HEK293T (cell line): ENCODE data around the gene TDRD9.

Experiments used
- CTCF ChIA-PET: fragments of 350-600 bp; formaldehyde crosslinking; extraction: SDS; loops from one replicate; lab custom pipeline; 2021; ENCODE audit warnings: antibody characterized with exemption, inconsistent platforms; lab: Yijun Ruan, JAX
- POLR2A ChIA-PET: fragments of 350-600 bp; formaldehyde crosslinking; extraction: SDS; loops from one replicate; lab custom pipeline; 2020; ENCODE audit warnings: antibody characterized with exemption, inconsistent platforms; lab: Yijun Ruan, JAX
- DNase-seq: peaks from one replicate; pipeline ENCODE4 v3.0.0; 2012; ENCODE audit warnings: mixed read lengths; ENCODE audit errors: extremely low spot score
- ARNT ChIP-seq: fragments of 450-650 bp; IDR thresholded peaks from 2 replicates; pipeline ENCODE4 v1.6.1; 2017; ENCODE audit warnings: mild to moderate bottlenecking
- BHLHE40 ChIP-seq: fragments of 450-650 bp; IDR thresholded peaks from 2 replicates; pipeline ENCODE4 v1.6.1; 2016; ENCODE audit warnings: mild to moderate bottlenecking, moderate library complexity, borderline replicate concordance
- CTBP1 ChIP-seq: fragments of 450-650 bp; IDR thresholded peaks from 2 replicates; pipeline ENCODE4 v1.6.1; 2016; ENCODE audit warnings: borderline replicate concordance
- ELF4 ChIP-seq: fragments of 450-650 bp; IDR thresholded peaks from 2 replicates; pipeline ENCODE4 v1.6.1; 2017; ENCODE audit warnings: antibody characterized with exemption
- FOXA1 ChIP-seq: fragments of 450-650 bp; IDR thresholded peaks from 2 replicates; pipeline ENCODE4 v1.6.1; 2016; ENCODE audit warnings: mild to moderate bottlenecking
- FOXK2 ChIP-seq: fragments of 450-650 bp; IDR thresholded peaks from 2 replicates; pipeline ENCODE4 v1.6.1; 2016; ENCODE audit warnings: mild to moderate bottlenecking
- FOXM1 ChIP-seq: fragments of 450-650 bp; IDR thresholded peaks from 2 replicates; pipeline ENCODE4 v1.6.1; 2017; ENCODE audit warnings: mild to moderate bottlenecking, borderline replicate concordance
- HDGF ChIP-seq: fragments of 450-650 bp; IDR thresholded peaks from 2 replicates; pipeline ENCODE4 v1.6.1; 2017; ENCODE audit warnings: antibody characterized with exemption, borderline replicate concordance
- L3MBTL2 ChIP-seq: fragments of 450-650 bp; conservative IDR thresholded peaks from 2 replicates; pipeline ENCODE4 v1.6.1; 2016; ENCODE audit warnings: mild to moderate bottlenecking
- LEF1 ChIP-seq: fragments of 450-650 bp; IDR thresholded peaks from 2 replicates; pipeline ENCODE4 v1.6.1; 2017; ENCODE audit warnings: mild to moderate bottlenecking, borderline replicate concordance
- NFRKB ChIP-seq: fragments of 450-650 bp; IDR thresholded peaks from 2 replicates; pipeline ENCODE4 v1.6.1; 2016; ENCODE audit warnings: mild to moderate bottlenecking, moderate library complexity
- PKNOX1 ChIP-seq: fragments of 450-650 bp; IDR thresholded peaks from 2 replicates; pipeline ENCODE4 v1.6.1; 2016
- SP1 ChIP-seq: fragments of 450-650 bp; IDR thresholded peaks from 2 replicates; pipeline ENCODE4 v1.6.1; 2017
- SUZ12 ChIP-seq: fragments of 450-650 bp; IDR thresholded peaks from 2 replicates; pipeline ENCODE4 v1.6.1; 2016; ENCODE audit warnings: mild to moderate bottlenecking
- TARDBP ChIP-seq: fragments of 450-650 bp; IDR thresholded peaks from 2 replicates; pipeline ENCODE4 v1.6.1; 2016
- ZNF384 ChIP-seq: fragments of 450-650 bp; IDR thresholded peaks from 2 replicates; pipeline ENCODE4 v1.6.1; 2016

The TDRD9 gene

GRCh38 chr14:103941973-103942736 is 13.9 kb downstream of the TDRD9 start, which contains the start of gene RD3L:
Gene RD3L (minus strand): TSS chr14:103942529. CDS start chr14:103941695, 834 bp downstream.
- ChIA-PET POLR2A (no interaction called here), CTCF (interaction anchor here (0.6 to 2.0 kb wide), 4 partner anchors 32 to 136 kb away, joined by 3 to 4 read pairs (median 4); no protein-coding TSS in a partner anchor)
- TF ChIP-seq TARDBP, result no peak
- no peak for DNase-seq

DNA sequence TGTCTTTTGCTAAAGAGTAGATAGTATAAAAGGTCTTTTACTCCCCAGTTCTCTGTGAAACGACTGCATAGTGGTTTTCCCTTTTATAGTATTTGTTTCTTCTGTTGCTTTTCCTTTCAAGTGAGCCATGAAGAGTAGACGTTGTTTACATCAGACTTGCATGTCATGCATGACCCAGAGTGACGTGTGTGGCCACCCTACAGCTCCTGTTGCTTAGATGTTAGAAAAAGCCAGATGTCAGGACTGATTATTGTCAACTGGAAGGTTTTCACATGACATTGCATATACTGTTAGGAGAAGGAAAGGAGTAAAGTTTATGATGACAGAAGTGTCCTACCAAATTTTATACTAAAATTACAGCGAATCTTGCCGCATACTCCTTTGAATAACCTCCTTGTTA is 15.4 kb downstream of the TDRD9 start:
- TF ChIP-seq CTBP1 (no peak), ELF4 (no peak), L3MBTL2 (no peak)
- ChIA-PET POLR2A (no interaction called here), CTCF (no interaction called here)
- DNase-seq, result no peak

- no peak for TF ChIP-seq ARNT
- TF ChIP-seq TARDBP, result no peak
- no peak for TF ChIP-seq HDGF
- no peak for TF ChIP-seq ELF4
- no peak for TF ChIP-seq BHLHE40
- TF ChIP-seq L3MBTL2, result no peak
- TF ChIP-seq FOXM1, result no peak
- TF ChIP-seq LEF1, result no peak
- TF ChIP-seq PKNOX1, result no peak
- TF ChIP-seq NFRKB, result no peak
- no peak for TF ChIP-seq FOXA1
- no peak for TF ChIP-seq CTBP1
- no peak for TF ChIP-seq FOXK2
- no peak for TF ChIP-seq ZNF384
- no peak for TF ChIP-seq SP1
- TF ChIP-seq SUZ12, result no peak
- no peak for DNase-seq
- ChIA-PET CTCF (interaction anchor here (0.7 kb wide), 1 partner anchor 176 kb away, joined by 3 read pairs; no protein-coding TSS in a partner anchor), POLR2A (no interaction called here)
Observed at GRCh38 chr14:103946975-103947374, 18.7 kb downstream of the TDRD9 start.

DNA sequence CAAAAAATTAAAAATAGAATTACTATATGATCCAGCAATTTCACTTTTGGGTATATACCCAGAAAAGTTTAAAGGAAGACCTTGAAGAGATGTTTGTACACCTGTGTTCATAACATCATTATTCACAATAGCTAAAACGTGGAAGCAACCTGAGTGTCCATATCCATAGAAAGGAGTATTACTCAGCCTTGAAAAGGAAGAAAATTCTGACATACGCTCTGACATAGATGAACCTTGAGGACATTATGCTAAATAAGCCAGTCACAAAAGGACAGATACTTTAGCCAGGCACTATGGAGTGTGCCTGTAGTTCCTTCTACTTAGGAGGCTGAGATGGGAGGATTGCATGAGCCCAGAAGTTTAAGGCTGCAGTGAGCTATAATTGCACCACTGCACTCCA is 20.2 kb downstream of the TDRD9 start:
- TF ChIP-seq CTBP1 (no peak), LEF1 (no peak), FOXA1 (no peak), NFRKB (no peak), FOXM1 (no peak), ARNT (no peak), SP1 (no peak), FOXK2 (no peak), PKNOX1 (no peak), TARDBP (no peak), ELF4 (no peak), ZNF384 (no peak), L3MBTL2 (no peak), BHLHE40 (no peak)
- DNase-seq, result no peak
- CTCF ChIA-PET, result no interaction called here
- POLR2A ChIA-PET, result no interaction called here

DNA sequence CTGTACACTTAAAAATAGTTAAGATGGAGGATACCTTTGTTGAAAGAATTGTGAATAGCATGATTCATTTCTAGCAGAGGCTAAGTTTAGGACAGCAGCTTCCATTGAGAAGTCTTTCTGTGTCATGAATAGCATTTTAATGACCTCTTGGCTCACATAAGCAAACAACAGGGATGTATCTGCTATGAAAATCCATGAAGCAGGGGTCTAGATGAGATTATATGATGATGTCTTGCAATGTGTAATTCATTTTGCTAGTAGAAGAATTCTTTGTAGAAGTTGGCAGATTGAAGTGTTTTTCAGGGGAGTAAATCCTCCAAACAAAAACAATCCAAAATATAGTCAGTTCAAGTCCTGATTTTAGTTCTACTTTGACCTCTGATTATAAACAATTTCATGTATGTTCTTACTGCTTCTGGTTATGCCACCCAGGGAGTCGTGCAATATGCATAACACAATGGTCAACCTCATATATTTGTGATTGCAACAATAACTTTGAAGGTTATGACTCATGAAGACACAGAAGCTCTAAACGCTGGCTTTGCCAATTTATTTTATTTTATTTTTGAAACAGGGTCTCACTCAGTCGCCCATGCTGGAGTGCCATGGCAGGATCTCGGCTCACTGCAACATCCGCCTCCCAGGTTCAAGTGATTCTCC is 21.0 kb downstream of the TDRD9 start:
- DNase-seq, result no peak
- TF ChIP-seq BHLHE40, result no peak
- no peak for TF ChIP-seq SP1
- no peak for TF ChIP-seq ZNF384
- no peak for TF ChIP-seq ARNT
- no peak for TF ChIP-seq FOXA1
- no peak for TF ChIP-seq HDGF
- no peak for TF ChIP-seq LEF1
- TF ChIP-seq L3MBTL2, result no peak
- POLR2A ChIA-PET, result no interaction called here
- CTCF ChIA-PET, result no interaction called here

DNA sequence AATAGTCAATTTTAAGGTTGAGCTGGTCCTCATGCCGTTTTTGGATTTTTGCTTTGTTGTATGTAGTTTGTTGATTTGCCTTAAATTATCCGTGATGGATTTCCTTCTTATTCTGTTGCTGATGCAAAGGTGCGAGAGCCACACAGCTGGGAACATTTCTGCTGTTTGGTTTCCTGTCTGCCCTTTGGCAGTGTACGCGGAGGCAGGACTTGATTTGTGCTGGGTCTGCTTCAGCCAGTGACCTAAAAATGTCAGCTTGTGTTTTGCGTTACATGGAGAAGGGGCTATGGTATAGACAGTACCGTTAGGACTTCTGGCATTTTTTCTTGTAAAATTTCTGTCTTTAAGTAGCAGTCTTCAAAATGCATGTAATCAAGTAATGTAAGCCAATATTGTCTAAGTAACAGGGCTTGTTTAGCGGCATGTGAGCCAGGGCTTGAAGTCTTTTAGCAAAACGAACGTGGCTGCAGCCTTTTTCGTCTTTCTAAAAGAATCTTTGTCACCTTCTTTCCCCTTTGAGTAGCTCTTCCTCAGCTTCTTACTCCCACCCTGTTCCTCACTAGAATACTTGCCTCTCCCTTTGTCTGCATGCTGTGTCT is 32.3 kb downstream of the TDRD9 start:
- CTCF ChIA-PET, result interaction anchor here (0.7 kb wide), 1 partner anchor 60 kb away, joined by 3 read pairs; no protein-coding TSS in a partner anchor
- DNase-seq, result no peak
- POLR2A ChIA-PET, result no interaction called here
- no peak for TF ChIP-seq LEF1
- no peak for TF ChIP-seq ARNT
- no peak for TF ChIP-seq BHLHE40
- TF ChIP-seq CTBP1, result no peak
- TF ChIP-seq HDGF, result no peak
- TF ChIP-seq L3MBTL2, result no peak
- no peak for TF ChIP-seq SP1
- TF ChIP-seq SUZ12, result no peak
- no peak for TF ChIP-seq FOXA1
